Body of pancreas (tissue), 4 donors: ENCODE measurements around the gene RFX4. TPM values are rescaled to one million over a fixed set of nuclear protein-coding genes. Genes with fewer than 3 reads are reported as not detected.

Source experiments
- ATAC-seq: fragments of 150-250 bp; one replicate; pipeline ENCODE4 v1.9.1; 2016
- DNase-seq, 4 donors: peaks; one replicate each; pipeline ENCODE4 v3.0.0-alpha.2; 2019
- H3K27ac ChIP-seq, 4 donors: fragments of 200-600 bp; sonication (generic); 1 replicate in 3 of 4; 2 replicates in 1 of 4; pipeline versions ENCODE4 v1.5.1 to v1.6.1; 2016 to 2019; ENCODE audit warnings: mild to moderate bottlenecking in 1 of 4, mixed read lengths in 1 of 4, moderate library complexity in 1 of 4
- H3K27me3 ChIP-seq, 2 donors: fragments of 200-600 bp; sonication (generic); one replicate each; pipeline ENCODE4 v1.6.0; 2016; ENCODE audit warnings: mild to moderate bottlenecking in 1 of 2
- H3K36me3 ChIP-seq, 2 donors: fragments of 200-600 bp; sonication (generic); replicated peaks in 1 of 2; 2 replicates each; pipeline ENCODE4 v1.5.1; 2016; ENCODE audit warnings: low read depth in 2 of 2; ENCODE audit not compliant: insufficient read depth in 1 of 2
- H3K4me1 ChIP-seq: fragments of 200-600 bp; sonication (generic); one replicate; pipeline ENCODE4 v1.6.0; 2016
- H3K4me3 ChIP-seq, 2 donors: fragments of 200-600 bp; sonication (generic); 1 replicate in 1 of 2; 2 replicates in 1 of 2; pipeline ENCODE4 v1.5.1; 2016 to 2019
- H3K9me3 ChIP-seq, 3 donors: fragments of 200-600 bp; sonication (generic); 1 replicate in 2 of 3; 2 replicates in 1 of 3; pipeline ENCODE4 v1.5.1; 2016
- CTCF ChIP-seq, 7 experiments: fragments of 450-650 bp in 4 of 7; fragments of 200-600 bp in 3 of 7; sonication (generic) in 3 of 7; IDR thresholded peaks; one replicate each; pipeline ENCODE4 v1.5.1; 2016 to 2019; ENCODE audit warnings: antibody characterized with exemption in 7 of 7
- POLR2A ChIP-seq, 3 donors: fragments of 450-650 bp; IDR thresholded peaks; one replicate each; pipeline ENCODE4 v1.6.1; 2016; ENCODE audit warnings: antibody characterized with exemption in 3 of 3, mild to moderate bottlenecking in 2 of 3
- WGBS, 2 donors: methylation state at CpG; one replicate each; pipeline ENCODE4 v1.1.5; 2017; 5-methylcytosine and 5-hydroxymethylcytosine counted together
- intact Hi-C: fragments of 100-400 bp; cut with DNase I; formaldehyde crosslinking; loops from one replicate; pipeline ENCODE4 v1.15.1; 2023
- total RNA-seq, 2 donors: library from RNA; depleted of rRNA; stranded (reverse); fragments of >200 nt; gene quantifications; one replicate each; pipeline ENCODE4 v1.1.0, GENCODE V29; 2016

RFX4 gene
- total RNA-seq, 2 donors from 2014 or later, result not detected

GRCh38 chr12:106794369-106794768 is 211.6 kb downstream of the RFX4 start:
- intact Hi-C loops, result no loop called here
- H3K36me3 ChIP-seq, result peaks cover 0 to 3% of the 10 kb centered on the region in 2 donors
- DNase-seq, result no peak
- no peak for ATAC-seq
- 76 to 78% methylated on average over 1 of the region's 1 CpG for WGBS, 2 donors
- H3K9me3 ChIP-seq, result no peaks in the 10 kb centered on the region
- H3K4me1 ChIP-seq, result no peaks in the 10 kb centered on the region
- no peak overlapping the region for H3K4me3 ChIP-seq
- TF ChIP-seq POLR2A (IDR thresholded peaks at IDR 0.05) (no peak), CTCF (IDR thresholded peaks at IDR 0.05) (no peak)
- H3K27me3 ChIP-seq, result no peaks in the 10 kb centered on the region
- no peak overlapping the region for H3K27ac ChIP-seq

- no peak for ATAC-seq
- WGBS, 2 donors, result 40 to 43% methylated on average over 1 of the region's 1 CpG
These were observed 218.4 kb downstream of the RFX4 start for GRCh38 chr12:106801167-106801708.

GRCh38 chr12:106801830-106802533 is 219.2 kb downstream of the RFX4 start:
- Histone ChIP-seq H3K4me1 (no peaks in the 10 kb centered on the region), H3K27me3 (no peaks in the 10 kb centered on the region), H3K9me3 (no peaks in the 10 kb centered on the region), H3K27ac (no peak overlapping the region), H3K4me3 (no peak overlapping the region), H3K36me3 (no peaks in the 10 kb centered on the region)
- TF ChIP-seq CTCF (IDR thresholded peaks at IDR 0.05) (no peak), POLR2A (IDR thresholded peaks at IDR 0.05) (no peak)
- no peak for DNase-seq
- intact Hi-C loops, result no loop called here
- ATAC-seq, result no peak
- 55 to 62% methylated on average over 4 of the region's 4 CpGs for WGBS, 2 donors

More at GRCh38 chr12:106801167-106801708, 218.4 kb downstream of the RFX4 start:
- no peaks in the 10 kb centered on the region for H3K4me1 ChIP-seq
- H3K4me3 ChIP-seq, result no peak overlapping the region
- no peak for TF ChIP-seq POLR2A (IDR thresholded peaks at IDR 0.05)
- TF ChIP-seq CTCF (IDR thresholded peaks at IDR 0.05), result no peak
- H3K36me3 ChIP-seq, result no peaks in the 10 kb centered on the region
- intact Hi-C loops, result no loop called here
- no peak for DNase-seq
- H3K27ac ChIP-seq, result no peak overlapping the region
- H3K9me3 ChIP-seq, result no peaks in the 10 kb centered on the region
- no peaks in the 10 kb centered on the region for H3K27me3 ChIP-seq

DNA sequence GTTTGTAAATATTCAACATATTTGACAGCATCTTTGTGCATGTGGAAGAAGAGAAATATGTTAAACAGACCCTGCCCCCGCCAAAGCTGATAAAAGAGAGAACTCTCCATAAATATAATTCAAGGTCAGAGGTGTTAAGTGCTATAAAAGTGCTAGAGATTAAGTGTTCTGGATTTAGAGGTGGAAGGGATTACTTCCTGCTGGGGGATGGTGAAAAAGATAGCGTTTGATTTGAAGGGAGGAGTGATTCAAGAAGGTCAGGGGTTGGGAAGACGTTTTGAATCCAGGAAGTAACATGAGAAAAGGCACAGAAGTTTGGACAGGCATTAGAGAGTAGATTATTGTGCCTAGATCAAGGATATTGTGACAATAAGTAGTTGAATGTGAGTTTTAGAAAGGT is 221.9 kb downstream of the RFX4 start:
- Histone ChIP-seq H3K27me3 (no peaks in the 10 kb centered on the region), H3K4me1 (no peaks in the 10 kb centered on the region), H3K36me3 (no peaks in the 10 kb centered on the region), H3K27ac (no peak overlapping the region), H3K9me3 (no peaks in the 10 kb centered on the region), H3K4me3 (no peak overlapping the region)
- WGBS, 2 donors, result 23 to 31% methylated on average over 3 of the region's 3 CpGs
- DNase-seq (no peak), ATAC-seq (no peak)
- TF ChIP-seq CTCF (IDR thresholded peaks at IDR 0.05) (no peak), POLR2A (IDR thresholded peaks at IDR 0.05) (no peak)
- intact Hi-C loops, result no loop called here

Other genes starting within 250 kb of the RFX4 start
- gene POLR3B, start 225.3 kb upstream of the RFX4 start, total RNA-seq, result 1 to 10 TPM; 9.1 to 9.2 TPM
- 10 to 100 TPM; 15.6 to 22.1 TPM for gene RIC8B, start 191.7 kb downstream of the RFX4 start, total RNA-seq